Body of pancreas (tissue), 4 donors: ENCODE measurements around the gene DNM3. TPM values are rescaled to one million over a fixed set of nuclear protein-coding genes. Genes with fewer than 3 reads are reported as not detected.

Experiments
- ATAC-seq: fragments of 150-250 bp; one replicate; pipeline ENCODE4 v1.9.1; 2016
- DNase-seq, 4 donors: peaks; one replicate each; pipeline ENCODE4 v3.0.0-alpha.2; 2019
- H3K27ac ChIP-seq, 4 donors: fragments of 200-600 bp; sonication (generic); 1 replicate in 3 of 4; 2 replicates in 1 of 4; pipeline versions ENCODE4 v1.5.1 to v1.6.1; 2016 to 2019; ENCODE audit warnings: mild to moderate bottlenecking in 1 of 4, mixed read lengths in 1 of 4, moderate library complexity in 1 of 4
- H3K27me3 ChIP-seq, 2 donors: fragments of 200-600 bp; sonication (generic); one replicate each; pipeline ENCODE4 v1.6.0; 2016; ENCODE audit warnings: mild to moderate bottlenecking in 1 of 2
- H3K36me3 ChIP-seq, 2 donors: fragments of 200-600 bp; sonication (generic); replicated peaks in 1 of 2; 2 replicates each; pipeline ENCODE4 v1.5.1; 2016; ENCODE audit warnings: low read depth in 2 of 2; ENCODE audit not compliant: insufficient read depth in 1 of 2
- H3K4me1 ChIP-seq: fragments of 200-600 bp; sonication (generic); one replicate; pipeline ENCODE4 v1.6.0; 2016
- H3K4me3 ChIP-seq, 2 donors: fragments of 200-600 bp; sonication (generic); 1 replicate in 1 of 2; 2 replicates in 1 of 2; pipeline ENCODE4 v1.5.1; 2016 to 2019
- H3K9me3 ChIP-seq, 3 donors: fragments of 200-600 bp; sonication (generic); 1 replicate in 2 of 3; 2 replicates in 1 of 3; pipeline ENCODE4 v1.5.1; 2016
- POLR2A ChIP-seq, 3 donors: fragments of 450-650 bp; IDR thresholded peaks; one replicate each; pipeline ENCODE4 v1.6.1; 2016; ENCODE audit warnings: antibody characterized with exemption in 3 of 3, mild to moderate bottlenecking in 2 of 3
- WGBS, 2 donors: methylation state at CpG; one replicate each; pipeline ENCODE4 v1.1.5; 2017; 5-methylcytosine and 5-hydroxymethylcytosine counted together
- intact Hi-C: fragments of 100-400 bp; cut with DNase I; formaldehyde crosslinking; loops from one replicate; pipeline ENCODE4 v1.15.1; 2023
- total RNA-seq, 2 donors: library from RNA; depleted of rRNA; stranded (reverse); fragments of >200 nt; gene quantifications; one replicate each; pipeline ENCODE4 v1.1.0, GENCODE V29; 2016
- TF ChIP-seq, protein P1 (sequence below), 7 experiments: fragments of 450-650 bp in 4 of 7; fragments of 200-600 bp in 3 of 7; sonication (generic) in 3 of 7; IDR thresholded peaks; one replicate each; pipeline ENCODE4 v1.5.1; 2016 to 2019; ENCODE audit warnings: antibody characterized with exemption in 7 of 7

The DNM3 gene
- total RNA-seq, 2 donors from 2014 or later: 2.9 to 4.0 TPM

DNA sequence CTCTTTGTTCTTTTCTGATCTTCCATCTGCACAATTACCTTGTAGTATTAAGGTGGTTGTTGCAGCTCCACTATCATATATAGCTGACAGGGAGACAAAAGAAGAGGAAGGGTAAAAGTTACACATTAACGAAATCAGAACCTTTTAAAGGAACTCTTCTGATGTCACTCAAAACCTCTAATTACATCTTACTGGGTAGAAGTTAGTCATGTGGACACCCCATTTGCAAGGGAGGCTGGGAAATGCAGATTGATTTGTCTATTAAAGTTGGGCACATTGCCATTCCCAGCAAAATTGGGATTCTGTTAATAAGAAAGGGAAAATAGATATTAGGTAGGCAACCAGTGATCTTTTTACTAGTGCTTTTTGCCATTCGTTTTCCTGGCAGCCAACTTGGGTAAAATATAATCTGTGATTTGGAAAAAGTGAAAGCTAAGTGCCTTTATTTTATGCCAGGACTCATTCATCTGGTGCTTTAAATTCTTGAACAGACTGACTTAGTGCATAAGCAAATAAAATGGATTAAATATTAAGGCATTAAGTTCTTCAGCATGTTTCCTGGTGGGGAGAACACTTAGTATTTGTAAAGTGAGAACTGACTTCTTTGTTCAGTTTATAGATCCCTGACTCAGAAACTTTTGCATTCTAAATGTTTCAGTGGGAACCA is 71.3 kb downstream of the DNM3 start:
- Histone ChIP-seq H3K36me3 (no peaks in the 10 kb centered on the region), H3K4me1 (peaks cover 20% of the 10 kb centered on the region), H3K27me3 (no peaks in the 10 kb centered on the region), H3K9me3 (no peaks in the 10 kb centered on the region), H3K4me3 (no peak overlapping the region), H3K27ac (peak overlapping the region in 2 of 4 donors; percentile 31 to 58)
- intact Hi-C loops: no loop called here
- no peak for TF ChIP-seq POLR2A (IDR thresholded peaks at IDR 0.05)
- TF ChIP-seq, protein P1, sequence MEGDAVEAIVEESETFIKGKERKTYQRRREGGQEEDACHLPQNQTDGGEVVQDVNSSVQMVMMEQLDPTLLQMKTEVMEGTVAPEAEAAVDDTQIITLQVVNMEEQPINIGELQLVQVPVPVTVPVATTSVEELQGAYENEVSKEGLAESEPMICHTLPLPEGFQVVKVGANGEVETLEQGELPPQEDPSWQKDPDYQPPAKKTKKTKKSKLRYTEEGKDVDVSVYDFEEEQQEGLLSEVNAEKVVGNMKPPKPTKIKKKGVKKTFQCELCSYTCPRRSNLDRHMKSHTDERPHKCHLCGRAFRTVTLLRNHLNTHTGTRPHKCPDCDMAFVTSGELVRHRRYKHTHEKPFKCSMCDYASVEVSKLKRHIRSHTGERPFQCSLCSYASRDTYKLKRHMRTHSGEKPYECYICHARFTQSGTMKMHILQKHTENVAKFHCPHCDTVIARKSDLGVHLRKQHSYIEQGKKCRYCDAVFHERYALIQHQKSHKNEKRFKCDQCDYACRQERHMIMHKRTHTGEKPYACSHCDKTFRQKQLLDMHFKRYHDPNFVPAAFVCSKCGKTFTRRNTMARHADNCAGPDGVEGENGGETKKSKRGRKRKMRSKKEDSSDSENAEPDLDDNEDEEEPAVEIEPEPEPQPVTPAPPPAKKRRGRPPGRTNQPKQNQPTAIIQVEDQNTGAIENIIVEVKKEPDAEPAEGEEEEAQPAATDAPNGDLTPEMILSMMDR (IDR thresholded peaks at IDR 0.05): no peak
- no peak for DNase-seq
- peak; percentile 60 for ATAC-seq
- 32 to 40% methylated on average over 2 of the region's 2 CpGs for WGBS, 2 donors

DNA sequence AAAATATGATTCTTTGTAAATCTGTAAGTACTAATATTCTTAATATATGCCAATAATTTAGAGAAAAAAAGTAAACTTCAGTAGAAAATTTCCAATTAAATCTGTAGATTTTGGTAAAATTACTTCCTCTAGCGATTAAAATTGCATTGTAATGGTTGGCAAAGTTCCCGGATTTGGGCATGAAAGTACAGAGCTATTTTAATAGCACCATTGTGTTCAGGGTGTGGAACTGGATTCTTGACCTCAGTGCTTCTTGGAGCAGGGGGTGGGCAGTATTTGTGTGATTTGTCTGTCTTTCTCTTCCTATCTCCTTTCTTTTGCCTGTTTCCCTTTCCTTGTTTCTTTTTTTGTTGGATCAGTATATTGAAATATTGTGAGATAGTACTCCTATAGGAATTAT is 72.1 kb downstream of the DNM3 start:
- Histone ChIP-seq H3K9me3 (no peaks in the 10 kb centered on the region), H3K27ac (peak overlapping the region in 2 of 4 donors; percentile 31 to 58), H3K36me3 (no peaks in the 10 kb centered on the region), H3K4me1 (peaks cover 20% of the 10 kb centered on the region), H3K4me3 (no peak overlapping the region), H3K27me3 (no peaks in the 10 kb centered on the region)
- 2 to 5% methylated on average over 2 of the region's 2 CpGs for WGBS, 2 donors
- TF ChIP-seq, protein P1 (IDR thresholded peaks at IDR 0.05): no peak
- no peak for TF ChIP-seq POLR2A (IDR thresholded peaks at IDR 0.05)
- DNase-seq: peak; percentile 33 to 59 (median 42)
- peak; percentile 74 for ATAC-seq
- intact Hi-C loops: no loop called here

DNA sequence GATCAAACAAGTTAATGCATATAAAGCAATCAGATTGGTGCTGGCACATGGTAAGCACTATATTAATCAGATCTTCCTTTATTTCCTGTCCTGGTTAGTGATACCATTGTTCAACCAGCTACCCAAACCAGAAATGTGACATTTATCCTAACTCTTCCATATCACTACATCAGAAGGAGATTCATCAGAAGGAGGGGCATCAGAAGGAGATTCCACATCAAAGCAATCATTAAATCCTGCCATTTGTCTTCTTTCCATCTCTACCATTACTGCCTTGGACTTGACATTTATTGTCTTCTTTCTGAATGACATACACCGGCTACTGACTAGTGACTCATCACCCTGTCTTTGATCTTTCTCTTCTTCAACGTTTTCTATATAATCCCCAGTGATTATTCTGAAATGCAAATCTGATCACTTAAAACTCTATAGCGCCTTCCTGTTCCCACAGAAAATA is 75.0 kb downstream of the DNM3 start:
- Histone ChIP-seq H3K36me3 (no peaks in the 10 kb centered on the region), H3K27ac (no peak overlapping the region), H3K27me3 (no peaks in the 10 kb centered on the region), H3K4me1 (peaks cover 20% of the 10 kb centered on the region), H3K9me3 (no peaks in the 10 kb centered on the region), H3K4me3 (no peak overlapping the region)
- intact Hi-C loops: no loop called here
- 66 to 67% methylated on average over 3 of the region's 3 CpGs for WGBS, 2 donors
- DNase-seq (no peak), ATAC-seq (no peak)
- TF ChIP-seq, protein P1 (IDR thresholded peaks at IDR 0.05): no peak
- TF ChIP-seq POLR2A (IDR thresholded peaks at IDR 0.05): no peak

DNA sequence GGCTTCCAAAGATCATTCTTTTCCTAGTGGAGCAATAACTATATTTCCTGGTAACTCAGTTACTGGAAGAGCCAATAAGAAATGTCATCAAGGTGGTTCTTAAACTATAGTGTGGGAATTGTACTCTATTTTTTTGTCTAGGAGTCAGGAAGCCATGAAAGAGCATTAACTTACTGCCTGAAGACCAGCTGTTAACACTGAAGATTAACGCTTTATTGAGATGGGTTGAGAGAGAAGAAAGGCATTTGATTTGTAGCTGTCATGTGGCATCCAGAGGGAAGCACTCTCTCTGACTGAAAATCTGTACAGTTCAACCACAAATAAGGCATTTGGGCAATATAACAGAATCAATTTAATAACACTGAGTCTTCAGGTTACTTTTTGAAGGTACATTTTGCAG is 76.0 kb downstream of the DNM3 start:
- DNase-seq (no peak), ATAC-seq (no peak)
- TF ChIP-seq POLR2A (IDR thresholded peaks at IDR 0.05): no peak
- TF ChIP-seq, protein P1 (IDR thresholded peaks at IDR 0.05): no peak
- WGBS, 2 donors: 88 to 92% methylated on average over 1 of the region's 1 CpG
- intact Hi-C loops: no loop called here
- no peaks in the 10 kb centered on the region for H3K36me3 ChIP-seq
- no peaks in the 10 kb centered on the region for H3K27me3 ChIP-seq
- no peak overlapping the region for H3K4me3 ChIP-seq
- H3K4me1 ChIP-seq: peaks cover 14% of the 10 kb centered on the region
- H3K27ac ChIP-seq: no peak overlapping the region
- H3K9me3 ChIP-seq: no peaks in the 10 kb centered on the region
